Measurements from ENCODE around the gene ARHGAP10.

ARHGAP10 gene

GRCh38 chr4:147950261-147950660 is 218.4 kb downstream of the ARHGAP10 start:
- no peak for DNase-seq (ENCODE audit: low read depth)

GRCh38 chr4:147950841-147951240 is 219.0 kb downstream of the ARHGAP10 start:
- no peak for DNase-seq (ENCODE audit: low read depth)

GRCh38 chr4:147954850-147955249 is 223.0 kb downstream of the ARHGAP10 start:
- DNase-seq (ENCODE audit: low read depth): no peak

- DNase-seq (ENCODE audit: low read depth): no peak
Observed at GRCh38 chr4:147955827-147956558, 224.1 kb downstream of the ARHGAP10 start.

GRCh38 chr4:147957446-147957845 is 225.6 kb downstream of the ARHGAP10 start:
- DNase-seq (ENCODE audit: low read depth): no peak

- DNase-seq (ENCODE audit: low read depth): no peak
Observed at GRCh38 chr4:147958057-147958456, 226.2 kb downstream of the ARHGAP10 start.

- no peak for DNase-seq (ENCODE audit: low read depth)
Observed at GRCh38 chr4:147958489-147959065, 226.7 kb downstream of the ARHGAP10 start.

GRCh38 chr4:147960971-147961370 is 229.1 kb downstream of the ARHGAP10 start:
- DNase-seq (ENCODE audit: low read depth): no peak

GRCh38 chr4:147963839-147964238 is 232.0 kb downstream of the ARHGAP10 start:
- DNase-seq (ENCODE audit: low read depth): no peak

- DNase-seq (ENCODE audit: low read depth): no peak
Observed at GRCh38 chr4:147964266-147964880, 232.5 kb downstream of the ARHGAP10 start.

GRCh38 chr4:147965056-147965455 is 233.2 kb downstream of the ARHGAP10 start:
- no peak for DNase-seq (ENCODE audit: low read depth)

GRCh38 chr4:147965873-147966272 is 234.0 kb downstream of the ARHGAP10 start:
- no peak for DNase-seq (ENCODE audit: low read depth)

GRCh38 chr4:147968641-147969040 is 236.8 kb downstream of the ARHGAP10 start:
- DNase-seq (ENCODE audit: low read depth): no peak

GRCh38 chr4:147969573-147970385 is 237.9 kb downstream of the ARHGAP10 start:
- DNase-seq (ENCODE audit: low read depth): no peak

- no peak for DNase-seq (ENCODE audit: low read depth)
Observed at GRCh38 chr4:147971116-147971515, 239.2 kb downstream of the ARHGAP10 start.

GRCh38 chr4:147975325-147975724 is 243.4 kb downstream of the ARHGAP10 start:
- DNase-seq (ENCODE audit: low read depth): no peak

GRCh38 chr4:147975933-147976928 is 244.3 kb downstream of the ARHGAP10 start:
- DNase-seq (ENCODE audit: low read depth): no peak

GRCh38 chr4:147980586-147980985 is 248.7 kb downstream of the ARHGAP10 start:
- no peak for DNase-seq (ENCODE audit: low read depth)

GRCh38 chr4:147981305-147981704 is 249.4 kb downstream of the ARHGAP10 start:
- DNase-seq (ENCODE audit: low read depth): no peak

- DNase-seq (ENCODE audit: low read depth): no peak
Observed at GRCh38 chr4:147984065-147984777, 252.3 kb downstream of the ARHGAP10 start.

- DNase-seq (ENCODE audit: low read depth): no peak
Observed at GRCh38 chr4:147984778-147985138, 252.9 kb downstream of the ARHGAP10 start.
